SU-DHL-6 (cell line): ENCODE results near the gene PDZD2.

Experiments used
- H2AFZ ChIP-seq: fragments of 200-600 bp; sonication (generic); 2 replicates; pipeline ENCODE4 v1.6.1; 2014; ENCODE audit warnings: low read depth, mild to moderate bottlenecking, moderate library complexity, mixed read lengths, antibody characterized with exemption, low read length; ENCODE audit not compliant: severe bottlenecking
- H3F3A ChIP-seq: fragments of 200-600 bp; shearing (Covaris generic); 2 replicates; pipeline ENCODE4 v1.6.0; 2016; ENCODE audit warnings: antibody characterized with exemption, mild to moderate bottlenecking; ENCODE audit not compliant: insufficient read depth
- H3K27ac ChIP-seq: fragments of 200-600 bp; sonication (generic); 2 replicates; pipeline ENCODE4 v1.5.1; 2016; ENCODE audit warnings: low read depth, mild to moderate bottlenecking, low read length, moderate library complexity, mixed read lengths
- H3K27me3 ChIP-seq: fragments of 200-600 bp; sonication (generic), shearing (Covaris generic); 2 replicates; pipeline ENCODE4 v1.6.0; 2014; ENCODE audit warnings: mild to moderate bottlenecking, low read length
- H3K36me3 ChIP-seq: fragments of 200-600 bp; sonication (generic); 2 replicates; pipeline ENCODE4 v1.6.1; 2014; ENCODE audit warnings: mild to moderate bottlenecking, low read length, mixed read lengths
- H3K4me2 ChIP-seq: fragments of 300-600, 200-600 bp; shearing (Covaris generic), sonication (generic); 2 replicates; pipeline ENCODE4 v1.6.0; 2014; ENCODE audit warnings: low read length, low read depth, mild to moderate bottlenecking; ENCODE audit not compliant: poor library complexity, severe bottlenecking
- H3K4me3 ChIP-seq: fragments of 200-600 bp; sonication (generic); 2 replicates; pipeline ENCODE4 v1.5.1; 2014; ENCODE audit warnings: antibody characterized with exemption, low read length, mild to moderate bottlenecking, mixed read lengths; ENCODE audit not compliant: insufficient read depth, poor library complexity, severe bottlenecking
- H3K79me2 ChIP-seq: fragments of 200-600 bp; sonication (generic); 2 replicates; pipeline ENCODE4 v1.6.1; 2014; ENCODE audit warnings: mild to moderate bottlenecking, low read length, moderate library complexity; ENCODE audit not compliant: insufficient read depth
- H3K9ac ChIP-seq: fragments of 200-600 bp; sonication (generic); 2 replicates; pipeline ENCODE4 v1.7.0; 2014; ENCODE audit warnings: mild to moderate bottlenecking, low read length
- H3K9me2 ChIP-seq: fragments of 200-600 bp; sonication (generic); replicated peaks from 2 replicates; pipeline ENCODE4 v1.6.1; 2014; ENCODE audit warnings: low read length; ENCODE audit not compliant: insufficient read depth
- H3K9me3 ChIP-seq: fragments of 200-600 bp; sonication (generic); 2 replicates; pipeline ENCODE4 v1.6.1; 2014; ENCODE audit warnings: low read length, mixed read lengths; ENCODE audit not compliant: insufficient read depth
- H4K20me1 ChIP-seq: fragments of 200-600 bp; sonication (generic); 2 replicates; pipeline ENCODE4 v1.6.1; 2014; ENCODE audit warnings: low read depth, mild to moderate bottlenecking, antibody characterized with exemption, low read length, moderate library complexity, mixed read lengths
- CTCF ChIP-seq: fragments of 200-600 bp; sonication (generic); IDR thresholded peaks from one replicate; pipeline ENCODE4 v1.5.1; 2017; ENCODE audit warnings: antibody characterized with exemption, mild to moderate bottlenecking, low read length, moderate library complexity; ENCODE audit not compliant: insufficient read depth, poor library complexity, severe bottlenecking
- EZH2phosphoT487 ChIP-seq: fragments of 200-600 bp; sonication (generic), shearing (Covaris generic); conservative IDR thresholded peaks from 2 replicates; pipeline ENCODE4 v1.6.1; 2018; ENCODE audit warnings: mild to moderate bottlenecking, antibody characterized with exemption, low read length, moderate library complexity, mixed read lengths

PDZD2 gene

GRCh38 chr5:32092938-32093812 is 454.2 kb downstream of the PDZD2 start:
- Histone ChIP-seq H3K4me3 (no peak overlapping the region), H3K9me2 (no peaks in the 10 kb centered on the region), H3K4me2 (no peak overlapping the region), H3K27me3 (no peaks in the 10 kb centered on the region), H4K20me1 (no peaks in the 10 kb centered on the region), H3K9me3 (no peaks in the 10 kb centered on the region), H3K79me2 (no peaks in the 10 kb centered on the region), H3K9ac (no peak overlapping the region), H3K36me3 (no peaks in the 10 kb centered on the region), H2AFZ (no peak overlapping the region), H3F3A (no peaks in the 10 kb centered on the region), H3K27ac (no peak overlapping the region)
- TF ChIP-seq CTCF (peak; percentile 77), EZH2phosphoT487 (no peak)

GRCh38 chr5:32094691-32095090 is 455.8 kb downstream of the PDZD2 start:
- no peaks in the 10 kb centered on the region for H3F3A ChIP-seq
- H3K9ac ChIP-seq = no peak overlapping the region
- no peak overlapping the region for H3K4me3 ChIP-seq
- H3K36me3 ChIP-seq = no peaks in the 10 kb centered on the region
- H3K4me2 ChIP-seq = no peak overlapping the region
- H3K79me2 ChIP-seq = no peaks in the 10 kb centered on the region
- H3K27ac ChIP-seq = no peak overlapping the region
- no peaks in the 10 kb centered on the region for H3K27me3 ChIP-seq
- H3K9me3 ChIP-seq = no peaks in the 10 kb centered on the region
- no peak overlapping the region for H2AFZ ChIP-seq
- H3K9me2 ChIP-seq = no peaks in the 10 kb centered on the region
- no peaks in the 10 kb centered on the region for H4K20me1 ChIP-seq
- TF ChIP-seq EZH2phosphoT487 (no peak), CTCF (no peak)

- Histone ChIP-seq H3K79me2 (no peaks in the 10 kb centered on the region), H3K9me2 (no peaks in the 10 kb centered on the region), H3F3A (no peaks in the 10 kb centered on the region), H3K9me3 (no peaks in the 10 kb centered on the region), H3K27me3 (no peaks in the 10 kb centered on the region), H3K9ac (no peak overlapping the region), H4K20me1 (no peaks in the 10 kb centered on the region), H3K36me3 (no peaks in the 10 kb centered on the region), H3K4me2 (no peak overlapping the region), H3K27ac (no peak overlapping the region), H3K4me3 (no peak overlapping the region), H2AFZ (no peak overlapping the region)
- TF ChIP-seq EZH2phosphoT487 (no peak), CTCF (no peak)
Observed at GRCh38 chr5:32095261-32095671, 456.3 kb downstream of the PDZD2 start.
